Body of pancreas (tissue), 4 donors: Measurements from ENCODE around the gene SLC17A7. TPM values are rescaled to one million over a fixed set of nuclear protein-coding genes. Genes with fewer than 3 reads are reported as not detected.

ENCODE experiments used
- ATAC-seq: fragments of 150-250 bp; one replicate; pipeline ENCODE4 v1.9.1; 2016
- DNase-seq, 4 donors: peaks; one replicate each; pipeline ENCODE4 v3.0.0-alpha.2; 2019
- H3K27ac ChIP-seq, 4 donors: fragments of 200-600 bp; sonication (generic); 1 replicate in 3 of 4; 2 replicates in 1 of 4; pipeline versions ENCODE4 v1.5.1 to v1.6.1; 2016 to 2019; ENCODE audit warnings: mild to moderate bottlenecking in 1 of 4, mixed read lengths in 1 of 4, moderate library complexity in 1 of 4
- H3K27me3 ChIP-seq, 2 donors: fragments of 200-600 bp; sonication (generic); one replicate each; pipeline ENCODE4 v1.6.0; 2016; ENCODE audit warnings: mild to moderate bottlenecking in 1 of 2
- H3K36me3 ChIP-seq, 2 donors: fragments of 200-600 bp; sonication (generic); replicated peaks in 1 of 2; 2 replicates each; pipeline ENCODE4 v1.5.1; 2016; ENCODE audit warnings: low read depth in 2 of 2; ENCODE audit not compliant: insufficient read depth in 1 of 2
- H3K4me1 ChIP-seq: fragments of 200-600 bp; sonication (generic); one replicate; pipeline ENCODE4 v1.6.0; 2016
- H3K4me3 ChIP-seq, 2 donors: fragments of 200-600 bp; sonication (generic); 1 replicate in 1 of 2; 2 replicates in 1 of 2; pipeline ENCODE4 v1.5.1; 2016 to 2019
- H3K9me3 ChIP-seq, 3 donors: fragments of 200-600 bp; sonication (generic); 1 replicate in 2 of 3; 2 replicates in 1 of 3; pipeline ENCODE4 v1.5.1; 2016
- POLR2A ChIP-seq, 3 donors: fragments of 450-650 bp; IDR thresholded peaks; one replicate each; pipeline ENCODE4 v1.6.1; 2016; ENCODE audit warnings: antibody characterized with exemption in 3 of 3, mild to moderate bottlenecking in 2 of 3
- WGBS, 2 donors: methylation state at CpG; one replicate each; pipeline ENCODE4 v1.1.5; 2017; 5-methylcytosine and 5-hydroxymethylcytosine counted together
- intact Hi-C: fragments of 100-400 bp; cut with DNase I; formaldehyde crosslinking; loops from one replicate; pipeline ENCODE4 v1.15.1; 2023
- total RNA-seq, 2 donors: library from RNA; depleted of rRNA; stranded (reverse); fragments of >200 nt; gene quantifications; one replicate each; pipeline ENCODE4 v1.1.0, GENCODE V29; 2016
- TF ChIP-seq, protein P1 (sequence below), 7 experiments: fragments of 450-650 bp in 4 of 7; fragments of 200-600 bp in 3 of 7; sonication (generic) in 3 of 7; IDR thresholded peaks; one replicate each; pipeline ENCODE4 v1.5.1; 2016 to 2019; ENCODE audit warnings: antibody characterized with exemption in 7 of 7

The SLC17A7 gene
- total RNA-seq, 2 donors from 2014 or later, result 0.26 TPM; not detected in 1

- no peaks in the 10 kb centered on the region for H3K9me3 ChIP-seq
- no peak for ATAC-seq
- peaks cover 0 to 64% of the 10 kb centered on the region in 2 donors for H3K27me3 ChIP-seq
- no peak within 1 kb of the TSS for H3K4me3 ChIP-seq
- no peak for TF ChIP-seq POLR2A (IDR thresholded peaks at IDR 0.05)
- TF ChIP-seq, protein P1, sequence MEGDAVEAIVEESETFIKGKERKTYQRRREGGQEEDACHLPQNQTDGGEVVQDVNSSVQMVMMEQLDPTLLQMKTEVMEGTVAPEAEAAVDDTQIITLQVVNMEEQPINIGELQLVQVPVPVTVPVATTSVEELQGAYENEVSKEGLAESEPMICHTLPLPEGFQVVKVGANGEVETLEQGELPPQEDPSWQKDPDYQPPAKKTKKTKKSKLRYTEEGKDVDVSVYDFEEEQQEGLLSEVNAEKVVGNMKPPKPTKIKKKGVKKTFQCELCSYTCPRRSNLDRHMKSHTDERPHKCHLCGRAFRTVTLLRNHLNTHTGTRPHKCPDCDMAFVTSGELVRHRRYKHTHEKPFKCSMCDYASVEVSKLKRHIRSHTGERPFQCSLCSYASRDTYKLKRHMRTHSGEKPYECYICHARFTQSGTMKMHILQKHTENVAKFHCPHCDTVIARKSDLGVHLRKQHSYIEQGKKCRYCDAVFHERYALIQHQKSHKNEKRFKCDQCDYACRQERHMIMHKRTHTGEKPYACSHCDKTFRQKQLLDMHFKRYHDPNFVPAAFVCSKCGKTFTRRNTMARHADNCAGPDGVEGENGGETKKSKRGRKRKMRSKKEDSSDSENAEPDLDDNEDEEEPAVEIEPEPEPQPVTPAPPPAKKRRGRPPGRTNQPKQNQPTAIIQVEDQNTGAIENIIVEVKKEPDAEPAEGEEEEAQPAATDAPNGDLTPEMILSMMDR (IDR thresholded peaks at IDR 0.05), result no peak
- intact Hi-C loops, result no loop called here
- 34 to 43% methylated on average over 6 to 7 of the region's 7 CpGs for WGBS, 2 donors
- no peak within 1 kb of the TSS for H3K27ac ChIP-seq
- H3K36me3 ChIP-seq, result no peaks in the 10 kb centered on the region
- H3K4me1 ChIP-seq, result peaks cover 36% of the 10 kb centered on the region
- no peak for DNase-seq
Observed at GRCh38 chr19:49425178-49425577, 16.1 kb downstream of the SLC17A7 start, which contains the start of gene GFY. Gene GFY (plus strand): TSS chr19:49425388. CDS start chr19:49426431, 1,043 bp downstream.

GRCh38 chr19:49423985-49424303 lies 17.4 kb downstream of the SLC17A7 start:
- peaks cover 0 to 56% of the 10 kb centered on the region in 2 donors for H3K27me3 ChIP-seq
- H3K27ac ChIP-seq, result no peak overlapping the region
- peaks cover 36% of the 10 kb centered on the region for H3K4me1 ChIP-seq
- no peaks in the 10 kb centered on the region for H3K9me3 ChIP-seq
- 15 to 30% methylated on average over 3 of the region's 3 CpGs for WGBS, 2 donors
- H3K36me3 ChIP-seq, result no peaks in the 10 kb centered on the region
- ATAC-seq (no peak), DNase-seq (no peak)
- no peak overlapping the region for H3K4me3 ChIP-seq
- intact Hi-C loops, result no loop called here
- TF ChIP-seq, protein P1 (IDR thresholded peaks at IDR 0.05), result no peak
- TF ChIP-seq POLR2A (IDR thresholded peaks at IDR 0.05), result no peak

GRCh38 chr19:49423071-49423984 lies 18.0 kb downstream of the SLC17A7 start, which contains the start of gene PTH2:
Gene PTH2 (minus strand): TSS chr19:49423441. CDS start chr19:49423339, 102 bp downstream.
- DNase-seq (no peak), ATAC-seq (no peak)
- no peak within 1 kb of the TSS for H3K27ac ChIP-seq
- no peaks in the 10 kb centered on the region for H3K36me3 ChIP-seq
- no peaks in the 10 kb centered on the region for H3K9me3 ChIP-seq
- peaks cover 0 to 54% of the 10 kb centered on the region in 2 donors for H3K27me3 ChIP-seq
- TF ChIP-seq, protein P1 (IDR thresholded peaks at IDR 0.05), result no peak
- TF ChIP-seq POLR2A (IDR thresholded peaks at IDR 0.05), result no peak
- H3K4me3 ChIP-seq, result no peak within 1 kb of the TSS
- WGBS, 2 donors, result 9 to 20% methylated on average over 17 to 40 of the region's 42 CpGs
- H3K4me1 ChIP-seq, result peaks cover 33% of the 10 kb centered on the region
- intact Hi-C loops, result no loop called here

GRCh38 chr19:49422407-49423070 lies 18.8 kb downstream of the SLC17A7 start:
- DNase-seq (peak; percentile 26 to 45 (median 38)), ATAC-seq (peak; percentile 49)
- TF ChIP-seq, protein P1 (IDR thresholded peaks at IDR 0.05), result peak; percentile 13 to 39 (median 24)
- no peak for TF ChIP-seq POLR2A (IDR thresholded peaks at IDR 0.05)
- no peak overlapping the region for H3K4me3 ChIP-seq
- no peaks in the 10 kb centered on the region for H3K36me3 ChIP-seq
- 3 to 6% methylated on average over 19 to 56 of the region's 58 CpGs for WGBS, 2 donors
- peaks cover 25% of the 10 kb centered on the region for H3K4me1 ChIP-seq
- H3K27me3 ChIP-seq, result peaks cover 0 to 46% of the 10 kb centered on the region in 2 donors
- intact Hi-C loops, result no loop called here
- H3K27ac ChIP-seq, result no peak overlapping the region
- H3K9me3 ChIP-seq, result no peaks in the 10 kb centered on the region
